ENCODE data around the gene DOHH. TPM values are rescaled to one million over a fixed set of nuclear protein-coding genes. Genes with fewer than 3 reads are reported as not detected.

Gene DOHH
- total and polyA plus RNA-seq, 4 experiments from 2014 or later: 3.1 to 13.0 (median 8.3) TPM

GRCh38 chr19:3538258-3538929 lies 37.9 kb upstream of the DOHH start:
- Mint-ChIP-seq H3K27me3 (no peaks in the 10 kb centered on the region), H3K9me3 (no peaks in the 10 kb centered on the region), H3K4me1 (no peaks in the 10 kb centered on the region), H3K27ac (peak overlapping the region in 2 of 7 donors; percentile 30 to 57), H3K36me3 (peaks cover 14 to 21% of the 10 kb centered on the region in 2 donors), H3K4me3 (no peak overlapping the region)
- no peak overlapping the region for H3K27ac ChIP-seq (ENCODE audit: low read depth, low read length)
- no peaks in the 10 kb centered on the region for H3K27me3 ChIP-seq (ENCODE audit: insufficient read depth, low read length)
- CTCF ChIA-PET (ENCODE audit: partially characterized antibody): no interaction called here
- H3K9me3 ChIP-seq (ENCODE audit: control insufficient read depth in 1 of 2, low read length in 2 of 2): no peaks in the 10 kb centered on the region
- no peaks in the 10 kb centered on the region for H3K4me1 ChIP-seq (ENCODE audit: insufficient read depth, low read length)
- intact Hi-C loops (cut with micrococcal nuclease): no loop called here
- POLR2A ChIA-PET (ENCODE audit: partially characterized antibody): interaction anchor here (1.0 to 1.5 kb wide), 4 partner anchors 9 to 20 kb away, joined by 3 to 4 read pairs (median 4); no protein-coding TSS in a partner anchor
- no peak overlapping the region for H3K4me3 ChIP-seq (ENCODE audit: low read length in 2 of 2)
- no peak for DNase-seq
- peaks cover 19% of the 10 kb centered on the region for H3K36me3 ChIP-seq (ENCODE audit: insufficient read depth, low read length)

DNA sequence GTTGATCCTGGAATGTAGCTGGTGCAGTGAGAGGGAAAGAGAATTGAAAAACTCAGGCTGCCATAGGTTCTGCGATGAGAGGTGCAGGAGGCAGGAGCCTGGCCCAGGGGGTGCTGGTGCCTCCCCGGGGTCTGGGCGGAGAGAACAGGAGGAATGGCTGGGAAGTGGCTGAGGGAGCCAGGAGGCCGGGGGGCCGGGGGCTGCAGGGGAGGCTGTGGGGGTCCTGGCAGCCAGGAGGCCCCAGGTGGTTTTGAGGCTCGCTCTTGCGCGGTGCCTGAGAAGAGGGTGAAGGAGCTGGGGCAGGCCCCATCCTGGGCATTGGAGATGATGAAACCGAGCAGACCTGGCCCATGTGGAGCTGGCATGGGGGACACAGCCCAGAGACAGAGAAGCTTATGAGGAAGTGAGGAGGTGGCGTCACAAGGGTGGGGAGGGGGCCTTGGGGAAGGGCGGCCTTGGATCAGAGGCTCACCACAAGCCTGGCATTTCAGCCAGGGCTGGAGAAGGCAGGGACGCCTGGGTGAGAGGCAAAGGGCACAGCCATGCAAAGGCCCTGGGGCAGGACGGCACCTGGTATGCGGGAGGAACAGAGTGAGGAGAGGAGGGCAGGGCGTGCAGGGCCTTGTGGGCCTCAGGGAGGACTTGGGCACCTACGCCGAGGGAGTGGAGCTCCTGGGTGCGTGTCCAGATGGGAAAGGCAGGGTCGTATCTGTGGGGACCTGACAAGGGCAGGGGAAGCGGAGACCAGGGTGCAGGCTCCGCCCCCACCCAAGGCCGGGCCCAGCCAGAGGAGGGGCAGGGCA lies 37.2 kb upstream of the DOHH start:
- Histone ChIP-seq H3K9me3 (ENCODE audit: control insufficient read depth in 1 of 2, low read length in 2 of 2) (no peaks in the 10 kb centered on the region), H3K4me3 (ENCODE audit: low read length in 2 of 2) (no peak overlapping the region), H3K4me1 (ENCODE audit: insufficient read depth, low read length) (no peaks in the 10 kb centered on the region), H3K27ac (ENCODE audit: low read depth, low read length) (no peak overlapping the region), H3K36me3 (ENCODE audit: insufficient read depth, low read length) (peaks cover 27% of the 10 kb centered on the region), H3K27me3 (ENCODE audit: insufficient read depth, low read length) (no peaks in the 10 kb centered on the region)
- Mint-ChIP-seq H3K36me3 (peaks cover 14 to 24% of the 10 kb centered on the region in 2 donors), H3K4me1 (no peaks in the 10 kb centered on the region), H3K9me3 (no peaks in the 10 kb centered on the region), H3K27me3 (no peaks in the 10 kb centered on the region), H3K27ac (peak overlapping the region in 1 of 7 donors; percentile 57), H3K4me3 (no peak overlapping the region)
- intact Hi-C loops (cut with micrococcal nuclease): no loop called here
- DNase-seq: no peak
- ChIA-PET POLR2A (ENCODE audit: partially characterized antibody) (interaction anchor here (0.7 to 1.5 kb wide), 3 partner anchors 17 to 21 kb away, joined by 4 read pairs; no protein-coding TSS in a partner anchor), CTCF (ENCODE audit: partially characterized antibody) (interaction anchor here (1.4 kb wide), 1 partner anchor 19 kb away, joined by 3 read pairs; the partner anchor contains the start of gene MFSD12)

GRCh38 chr19:3537101-3537437 lies 36.6 kb upstream of the DOHH start:
- H3K27me3 ChIP-seq (ENCODE audit: insufficient read depth, low read length): no peaks in the 10 kb centered on the region
- H3K4me1 Mint-ChIP-seq: no peaks in the 10 kb centered on the region
- no peak for DNase-seq
- ChIA-PET CTCF (ENCODE audit: partially characterized antibody) (interaction anchor here (1.2 to 1.4 kb wide), 2 partner anchors 9 to 20 kb away, joined by 3 read pairs; partner anchors contain the start of gene MFSD12), POLR2A (ENCODE audit: partially characterized antibody) (interaction anchor here (1.3 to 1.7 kb wide), 3 partner anchors 8 to 20 kb away, joined by 3 to 4 read pairs (median 4); no protein-coding TSS in a partner anchor)
- H3K27me3 Mint-ChIP-seq: no peaks in the 10 kb centered on the region
- no peak overlapping the region for H3K27ac ChIP-seq (ENCODE audit: low read depth, low read length)
- H3K4me1 ChIP-seq (ENCODE audit: insufficient read depth, low read length): no peaks in the 10 kb centered on the region
- no peak overlapping the region for H3K4me3 ChIP-seq (ENCODE audit: low read length in 2 of 2)
- no peaks in the 10 kb centered on the region for H3K9me3 ChIP-seq (ENCODE audit: control insufficient read depth in 1 of 2, low read length in 2 of 2)
- H3K36me3 ChIP-seq (ENCODE audit: insufficient read depth, low read length): peaks cover 32% of the 10 kb centered on the region
- H3K9me3 Mint-ChIP-seq: no peaks in the 10 kb centered on the region
- H3K36me3 Mint-ChIP-seq: peaks cover 14 to 24% of the 10 kb centered on the region in 2 donors
- intact Hi-C loops (cut with micrococcal nuclease): no loop called here
- no peak overlapping the region for H3K27ac Mint-ChIP-seq
- no peak overlapping the region for H3K4me3 Mint-ChIP-seq

DNA sequence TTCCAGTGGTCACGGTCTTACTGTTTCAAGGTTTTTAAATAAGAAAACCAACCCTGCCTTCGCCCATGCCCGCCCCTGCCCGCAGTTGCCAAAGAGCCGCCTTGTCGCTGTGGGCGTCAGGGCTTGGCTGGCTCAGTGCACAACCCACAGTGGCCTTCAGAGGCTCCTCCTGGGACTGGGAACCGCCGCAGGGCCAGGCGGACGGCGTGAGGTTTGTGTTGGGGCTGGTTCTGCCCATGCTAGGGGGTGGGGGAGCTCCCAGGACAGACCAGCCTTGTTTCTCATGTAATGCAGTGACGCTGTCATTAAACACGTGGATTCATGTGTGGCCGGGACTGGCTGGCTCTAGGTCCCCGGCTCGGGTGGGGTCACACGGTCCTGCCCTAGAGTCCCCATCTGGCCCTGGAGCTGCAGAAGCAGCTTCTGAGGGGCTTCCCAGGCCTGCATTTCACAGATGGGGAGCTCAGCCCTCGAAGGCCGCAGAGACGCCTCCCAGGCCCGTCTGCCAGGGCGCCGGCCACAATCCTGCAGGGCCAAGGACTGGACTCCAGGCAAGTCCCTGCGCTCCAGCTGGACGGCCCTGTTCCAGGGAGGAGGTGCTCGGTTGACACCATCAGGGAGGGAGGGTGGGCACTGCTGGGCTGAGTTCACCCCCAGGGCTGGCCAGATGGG lies 36.1 kb upstream of the DOHH start:
- DNase-seq: no peak
- POLR2A ChIA-PET (ENCODE audit: partially characterized antibody): interaction anchor here (1.3 to 1.7 kb wide), 4 partner anchors 9 to 20 kb away, joined by 3 to 4 read pairs (median 4); no protein-coding TSS in a partner anchor
- H3K27ac ChIP-seq (ENCODE audit: low read depth, low read length): no peak overlapping the region
- Mint-ChIP-seq H3K4me1 (no peaks in the 10 kb centered on the region), H3K27ac (no peak overlapping the region), H3K27me3 (no peaks in the 10 kb centered on the region), H3K9me3 (no peaks in the 10 kb centered on the region), H3K4me3 (peak overlapping the region in 1 of 8 donors; percentile 20), H3K36me3 (peaks cover 14 to 24% of the 10 kb centered on the region in 2 donors)
- H3K36me3 ChIP-seq (ENCODE audit: insufficient read depth, low read length): peaks cover 34% of the 10 kb centered on the region
- CTCF ChIA-PET (ENCODE audit: partially characterized antibody): interaction anchor here (1.2 to 1.4 kb wide), 2 partner anchors 10 to 20 kb away, joined by 3 read pairs; partner anchors contain the start of gene MFSD12
- no peaks in the 10 kb centered on the region for H3K4me1 ChIP-seq (ENCODE audit: insufficient read depth, low read length)
- H3K9me3 ChIP-seq (ENCODE audit: control insufficient read depth in 1 of 2, low read length in 2 of 2): no peaks in the 10 kb centered on the region
- intact Hi-C loops (cut with micrococcal nuclease): no loop called here
- no peaks in the 10 kb centered on the region for H3K27me3 ChIP-seq (ENCODE audit: insufficient read depth, low read length)
- no peak overlapping the region for H3K4me3 ChIP-seq (ENCODE audit: low read length in 2 of 2)

- Histone ChIP-seq H3K36me3 (ENCODE audit: insufficient read depth, low read length) (peaks cover 40% of the 10 kb centered on the region), H3K9me3 (ENCODE audit: control insufficient read depth in 1 of 2, low read length in 2 of 2) (no peaks in the 10 kb centered on the region), H3K4me3 (ENCODE audit: low read length in 2 of 2) (no peak overlapping the region), H3K27me3 (ENCODE audit: insufficient read depth, low read length) (no peaks in the 10 kb centered on the region), H3K4me1 (ENCODE audit: insufficient read depth, low read length) (no peaks in the 10 kb centered on the region), H3K27ac (ENCODE audit: low read depth, low read length) (no peak overlapping the region)
- intact Hi-C loops (cut with micrococcal nuclease): no loop called here
- Mint-ChIP-seq H3K36me3 (peaks cover 19 to 29% of the 10 kb centered on the region in 2 donors), H3K9me3 (no peaks in the 10 kb centered on the region), H3K27ac (no peak overlapping the region), H3K4me1 (peaks cover 0 to 1% (median 0%) of the 10 kb centered on the region in 4 donors), H3K4me3 (peak overlapping the region in 1 of 8 donors; percentile 20), H3K27me3 (no peaks in the 10 kb centered on the region)
- DNase-seq: no peak
- CTCF ChIA-PET (ENCODE audit: partially characterized antibody): interaction anchor here (1.2 kb wide), 1 partner anchor 10 kb away, joined by 3 read pairs; no protein-coding TSS in a partner anchor
- POLR2A ChIA-PET (ENCODE audit: partially characterized antibody): interaction anchor here (1.3 to 1.7 kb wide), 3 partner anchors 9 to 21 kb away, joined by 3 to 4 read pairs (median 3); no protein-coding TSS in a partner anchor
Observed at GRCh38 chr19:3535981-3536380, 35.5 kb upstream of the DOHH start.

DNA sequence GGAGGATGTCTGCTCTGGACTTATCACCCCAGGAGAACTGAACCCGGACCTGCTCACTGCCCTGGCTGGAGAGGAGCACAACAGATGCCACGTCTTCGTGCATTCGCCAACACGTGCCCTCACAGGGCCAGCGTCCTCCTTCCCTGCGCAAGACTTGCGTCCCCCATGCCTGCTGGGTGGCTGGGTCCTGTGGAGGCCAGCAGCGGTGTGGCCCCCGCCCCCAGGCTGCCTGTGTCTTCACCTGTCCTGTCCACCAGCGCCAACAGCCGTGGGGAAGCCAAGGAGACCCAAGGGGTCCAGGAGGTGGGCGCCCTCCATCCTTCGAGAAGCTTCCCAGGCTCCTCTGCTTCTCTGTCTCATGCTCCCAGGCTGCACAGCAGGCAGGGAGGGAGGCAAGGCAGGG lies 35.1 kb upstream of the DOHH start:
- no peak overlapping the region for H3K27ac ChIP-seq (ENCODE audit: low read depth, low read length)
- H3K9me3 ChIP-seq (ENCODE audit: control insufficient read depth in 1 of 2, low read length in 2 of 2): no peaks in the 10 kb centered on the region
- intact Hi-C loops (cut with micrococcal nuclease): no loop called here
- H3K4me3 ChIP-seq (ENCODE audit: low read length in 2 of 2): no peak overlapping the region
- peaks cover 44% of the 10 kb centered on the region for H3K36me3 ChIP-seq (ENCODE audit: insufficient read depth, low read length)
- H3K27ac Mint-ChIP-seq: no peak overlapping the region
- H3K27me3 Mint-ChIP-seq: no peaks in the 10 kb centered on the region
- ChIA-PET CTCF (ENCODE audit: partially characterized antibody) (no interaction called here), POLR2A (ENCODE audit: partially characterized antibody) (interaction anchor here (1.3 to 1.7 kb wide), 3 partner anchors 9 to 21 kb away, joined by 3 to 4 read pairs (median 3); no protein-coding TSS in a partner anchor)
- no peaks in the 10 kb centered on the region for H3K9me3 Mint-ChIP-seq
- no peaks in the 10 kb centered on the region for H3K27me3 ChIP-seq (ENCODE audit: insufficient read depth, low read length)
- H3K4me1 Mint-ChIP-seq: peaks cover 0 to 1% (median 0%) of the 10 kb centered on the region in 4 donors
- DNase-seq: no peak
- H3K36me3 Mint-ChIP-seq: peaks cover 19 to 29% of the 10 kb centered on the region in 2 donors
- no peak overlapping the region for H3K4me3 Mint-ChIP-seq
- H3K4me1 ChIP-seq (ENCODE audit: insufficient read depth, low read length): no peaks in the 10 kb centered on the region
